Measurements from ENCODE around the gene STUB1.

Gene STUB1

DNA sequence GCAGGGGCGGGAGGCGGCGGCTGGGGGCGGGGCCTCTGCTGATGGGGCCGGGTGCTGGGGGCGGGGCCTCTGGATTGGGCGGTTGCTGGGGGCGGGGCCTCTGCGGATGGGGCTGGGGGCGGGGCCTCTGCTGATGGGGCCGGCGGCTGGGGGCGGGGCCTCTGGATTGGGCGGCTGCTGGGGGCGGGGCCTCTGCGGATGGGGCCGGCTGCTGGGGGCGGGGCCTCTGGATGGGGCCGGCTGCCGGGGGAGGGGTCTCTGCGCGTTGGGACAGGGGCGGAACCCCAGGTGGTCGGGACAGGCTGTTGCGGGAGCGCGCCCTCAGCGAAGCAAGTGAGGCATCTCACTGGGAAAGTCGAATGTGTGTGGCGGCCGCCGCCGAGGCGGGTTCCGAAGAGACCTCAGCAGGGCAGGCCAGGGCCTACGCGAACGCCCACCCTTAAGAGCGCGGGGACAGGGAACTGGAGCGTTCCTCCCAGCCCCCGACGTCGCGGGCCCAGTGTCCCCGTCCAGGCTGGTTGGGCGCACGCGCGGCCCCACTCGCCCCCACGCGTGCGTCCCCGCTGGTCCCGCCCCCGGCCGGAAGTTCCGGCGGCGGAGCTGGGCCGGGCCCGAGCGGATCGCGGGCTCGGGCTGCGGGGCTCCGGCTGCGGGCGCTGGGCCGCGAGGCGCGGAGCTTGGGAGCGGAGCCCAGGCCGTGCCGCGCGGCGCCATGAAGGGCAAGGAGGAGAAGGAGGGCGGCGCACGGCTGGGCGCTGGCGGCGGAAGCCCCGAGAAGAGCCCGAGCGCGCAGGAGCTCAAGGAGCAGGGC, at the start of gene STUB1:
TSS of gene STUB1 (plus strand) at position 597 of the 811 bp plus-strand sequence. CDS start at position 713, 116 bp downstream.
- DNase-seq = peak; percentile 95

DNA sequence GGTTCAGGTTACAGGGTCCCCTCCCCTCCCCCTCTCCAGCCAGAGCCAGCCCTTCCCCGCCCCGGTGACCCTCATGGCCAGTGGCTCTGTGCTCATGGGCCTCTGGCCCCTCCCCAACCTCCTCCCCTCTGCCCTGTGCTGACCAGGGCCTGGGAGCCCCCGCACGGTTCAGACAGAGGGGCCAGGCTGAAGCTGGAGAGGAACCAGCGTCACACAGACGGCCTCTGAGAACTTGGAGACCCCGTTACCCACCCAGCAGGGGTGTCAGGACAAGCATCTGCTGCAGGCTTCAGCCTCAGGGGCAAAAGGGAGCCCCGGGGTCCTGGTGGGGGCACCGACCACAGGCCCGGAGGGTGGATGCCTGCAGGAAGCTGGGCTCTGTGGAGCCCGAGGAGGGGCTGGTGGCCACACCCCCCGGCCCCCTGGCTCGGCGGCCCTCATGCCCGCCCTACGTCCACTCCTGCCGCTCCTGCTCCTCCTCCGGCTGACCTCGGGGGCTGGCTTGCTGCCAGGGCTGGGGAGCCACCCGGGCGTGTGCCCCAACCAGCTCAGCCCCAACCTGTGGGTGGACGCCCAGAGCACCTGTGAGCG, 49.3 kb upstream of the STUB1 start, which contains the start of gene WFIKKN1:
TSS of gene WFIKKN1 (plus strand) at position 171 of the 591 bp plus-strand sequence. CDS start at position 440, 269 bp downstream.
- DNase-seq = no peak

DNA sequence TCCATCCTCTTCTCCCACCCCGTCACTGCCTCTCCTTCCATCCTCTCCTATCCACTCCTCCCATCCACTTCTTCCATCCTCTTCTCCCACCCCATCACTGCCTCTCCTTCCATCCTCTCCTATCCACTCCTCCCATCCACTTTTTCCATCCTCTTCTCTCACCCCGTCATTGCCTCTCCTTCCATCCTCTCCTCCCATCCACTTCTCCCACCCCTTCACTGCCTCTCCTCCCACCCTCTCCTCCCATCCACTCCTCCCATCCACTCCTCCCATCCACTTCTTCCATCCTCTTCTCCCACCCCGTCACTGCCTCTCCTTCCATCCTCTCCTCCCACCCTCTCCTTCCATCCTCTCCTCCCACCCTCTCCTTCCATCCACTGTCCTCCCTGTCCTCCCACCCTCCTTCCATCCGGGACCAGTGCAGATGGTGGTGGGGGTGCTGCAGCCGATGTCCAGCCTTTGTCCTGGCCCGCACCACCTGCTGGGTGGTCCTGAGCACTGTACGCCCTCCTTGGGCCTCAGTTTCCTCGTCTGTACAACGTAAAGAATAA, 48.3 kb upstream of the STUB1 start:
- no peak for DNase-seq

DNA sequence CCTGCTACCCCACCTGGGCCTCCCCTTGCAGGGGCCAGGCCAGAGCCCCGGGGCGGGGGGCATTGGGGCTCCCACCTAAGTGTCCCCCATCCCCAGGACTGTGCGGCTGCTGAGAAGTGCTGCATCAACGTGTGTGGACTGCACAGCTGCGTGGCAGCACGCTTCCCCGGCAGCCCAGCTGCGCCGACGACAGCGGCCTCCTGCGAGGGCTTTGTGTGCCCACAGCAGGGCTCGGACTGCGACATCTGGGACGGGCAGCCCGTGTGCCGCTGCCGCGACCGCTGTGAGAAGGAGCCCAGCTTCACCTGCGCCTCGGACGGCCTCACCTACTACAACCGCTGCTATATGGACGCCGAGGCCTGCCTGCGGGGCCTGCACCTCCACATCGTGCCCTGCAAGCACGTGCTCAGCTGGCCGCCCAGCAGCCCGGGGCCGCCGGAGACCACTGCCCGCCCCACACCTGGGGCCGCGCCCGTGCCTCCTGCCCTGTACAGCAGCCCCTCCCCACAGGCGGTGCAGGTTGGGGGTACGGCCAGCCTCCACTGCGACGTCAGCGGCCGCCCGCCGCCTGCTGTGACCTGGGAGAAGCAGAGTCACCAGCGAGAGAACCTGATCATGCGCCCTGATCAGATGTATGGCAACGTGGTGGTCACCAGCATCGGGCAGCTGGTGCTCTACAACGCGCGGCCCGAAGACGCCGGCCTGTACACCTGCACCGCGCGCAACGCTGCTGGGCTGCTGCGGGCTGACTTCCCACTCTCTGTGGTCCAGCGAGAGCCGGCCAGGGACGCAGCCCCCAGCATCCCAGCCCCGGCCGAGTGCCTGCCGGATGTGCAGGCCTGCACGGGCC, 47.5 kb upstream of the STUB1 start:
- no peak for DNase-seq

DNA sequence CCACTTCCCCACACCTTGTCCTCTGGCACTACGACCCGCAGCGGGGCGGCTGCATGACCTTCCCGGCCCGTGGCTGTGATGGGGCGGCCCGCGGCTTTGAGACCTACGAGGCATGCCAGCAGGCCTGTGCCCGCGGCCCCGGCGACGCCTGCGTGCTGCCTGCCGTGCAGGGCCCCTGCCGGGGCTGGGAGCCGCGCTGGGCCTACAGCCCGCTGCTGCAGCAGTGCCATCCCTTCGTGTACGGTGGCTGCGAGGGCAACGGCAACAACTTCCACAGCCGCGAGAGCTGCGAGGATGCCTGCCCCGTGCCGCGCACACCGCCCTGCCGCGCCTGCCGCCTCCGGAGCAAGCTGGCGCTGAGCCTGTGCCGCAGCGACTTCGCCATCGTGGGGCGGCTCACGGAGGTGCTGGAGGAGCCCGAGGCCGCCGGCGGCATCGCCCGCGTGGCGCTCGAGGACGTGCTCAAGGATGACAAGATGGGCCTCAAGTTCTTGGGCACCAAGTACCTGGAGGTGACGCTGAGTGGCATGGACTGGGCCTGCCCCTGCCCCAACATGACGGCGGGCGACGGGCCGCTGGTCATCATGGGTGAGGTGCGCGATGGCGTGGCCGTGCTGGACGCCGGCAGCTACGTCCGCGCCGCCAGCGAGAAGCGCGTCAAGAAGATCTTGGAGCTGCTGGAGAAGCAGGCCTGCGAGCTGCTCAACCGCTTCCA, 46.7 kb upstream of the STUB1 start:
- no peak for DNase-seq

DNA sequence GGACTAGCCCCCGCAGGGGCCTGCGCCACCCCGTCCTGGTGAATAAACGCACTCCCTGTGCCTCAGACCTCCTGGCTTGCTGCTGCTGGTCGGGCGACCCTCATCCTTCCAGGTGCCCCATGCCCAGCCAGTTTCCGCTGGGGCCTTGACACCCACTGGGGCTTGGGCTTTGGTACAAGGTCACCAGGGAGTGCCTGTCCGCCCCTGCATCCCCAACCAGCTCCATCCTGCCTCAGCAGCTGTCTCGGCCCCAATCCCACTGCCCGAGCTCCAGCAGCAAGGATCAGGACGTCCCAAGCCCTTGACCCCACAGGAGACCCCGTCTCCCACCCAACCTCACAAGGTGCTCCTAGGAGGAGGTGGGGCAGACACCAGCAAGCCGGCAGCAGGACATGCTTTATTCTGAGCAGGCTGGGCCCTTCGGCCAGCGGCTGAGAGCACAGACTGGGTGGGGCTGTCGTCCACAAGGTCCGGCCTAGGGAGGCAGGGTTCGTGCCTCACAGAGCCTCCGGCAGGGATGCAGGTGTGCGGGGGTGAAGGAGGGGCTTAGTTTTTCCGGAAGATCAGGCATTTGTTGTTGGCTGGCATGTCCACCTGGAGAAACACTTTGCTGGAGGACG, 46.0 kb upstream of the STUB1 start:
- DNase-seq = no peak

DNA sequence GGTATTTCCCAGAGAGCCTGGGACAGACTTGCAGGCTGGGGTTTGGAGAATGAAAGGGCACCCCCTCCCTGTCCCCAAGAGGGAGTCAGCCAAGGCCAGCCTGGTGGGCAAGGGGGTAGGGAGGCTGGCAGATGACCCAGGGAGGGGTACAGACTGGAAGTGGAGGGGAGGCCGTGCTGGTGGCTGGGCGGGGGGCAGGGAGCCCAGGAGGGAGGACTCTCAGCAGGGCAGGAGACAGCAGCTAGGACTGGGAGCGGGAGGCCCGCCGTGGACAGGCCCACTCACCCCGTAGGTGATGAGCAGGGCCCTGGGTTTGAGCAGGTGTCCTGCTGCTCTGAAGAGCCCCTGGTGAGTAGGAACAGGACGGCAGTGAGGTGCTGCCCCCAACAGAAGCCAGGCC, 45.2 kb upstream of the STUB1 start:
- no peak for DNase-seq

DNA sequence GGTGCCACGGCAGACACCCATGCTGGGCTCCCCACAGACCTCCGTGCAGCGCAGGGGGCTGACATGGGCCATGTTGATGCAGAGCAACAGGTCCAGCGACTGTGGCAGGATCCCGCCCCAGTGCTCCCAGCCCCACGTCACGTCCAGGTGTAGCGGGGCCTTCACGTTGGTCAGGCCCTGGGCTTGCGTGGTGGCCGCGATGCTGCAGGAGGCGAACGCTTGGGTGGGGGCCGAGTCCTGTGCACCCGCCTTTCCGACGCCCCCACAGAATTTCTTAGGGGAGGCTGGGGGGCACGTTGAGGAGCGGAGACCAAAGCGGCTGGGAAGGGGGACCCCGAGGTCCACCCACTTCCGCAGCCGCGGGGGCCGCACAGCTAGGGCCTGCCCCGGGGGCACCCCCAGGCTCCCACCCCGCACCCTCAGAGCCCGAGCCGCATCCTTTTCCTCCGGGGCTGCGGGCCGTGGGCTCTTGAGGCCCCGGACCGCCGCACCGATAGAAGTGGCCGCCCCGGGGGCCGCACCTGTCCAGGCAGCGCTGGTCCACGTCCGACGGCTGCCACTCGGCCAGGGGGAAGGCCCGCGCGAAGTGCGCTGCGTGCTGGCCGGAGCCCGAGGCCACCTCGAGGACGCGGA, 44.5 kb upstream of the STUB1 start:
- DNase-seq = no peak

DNA sequence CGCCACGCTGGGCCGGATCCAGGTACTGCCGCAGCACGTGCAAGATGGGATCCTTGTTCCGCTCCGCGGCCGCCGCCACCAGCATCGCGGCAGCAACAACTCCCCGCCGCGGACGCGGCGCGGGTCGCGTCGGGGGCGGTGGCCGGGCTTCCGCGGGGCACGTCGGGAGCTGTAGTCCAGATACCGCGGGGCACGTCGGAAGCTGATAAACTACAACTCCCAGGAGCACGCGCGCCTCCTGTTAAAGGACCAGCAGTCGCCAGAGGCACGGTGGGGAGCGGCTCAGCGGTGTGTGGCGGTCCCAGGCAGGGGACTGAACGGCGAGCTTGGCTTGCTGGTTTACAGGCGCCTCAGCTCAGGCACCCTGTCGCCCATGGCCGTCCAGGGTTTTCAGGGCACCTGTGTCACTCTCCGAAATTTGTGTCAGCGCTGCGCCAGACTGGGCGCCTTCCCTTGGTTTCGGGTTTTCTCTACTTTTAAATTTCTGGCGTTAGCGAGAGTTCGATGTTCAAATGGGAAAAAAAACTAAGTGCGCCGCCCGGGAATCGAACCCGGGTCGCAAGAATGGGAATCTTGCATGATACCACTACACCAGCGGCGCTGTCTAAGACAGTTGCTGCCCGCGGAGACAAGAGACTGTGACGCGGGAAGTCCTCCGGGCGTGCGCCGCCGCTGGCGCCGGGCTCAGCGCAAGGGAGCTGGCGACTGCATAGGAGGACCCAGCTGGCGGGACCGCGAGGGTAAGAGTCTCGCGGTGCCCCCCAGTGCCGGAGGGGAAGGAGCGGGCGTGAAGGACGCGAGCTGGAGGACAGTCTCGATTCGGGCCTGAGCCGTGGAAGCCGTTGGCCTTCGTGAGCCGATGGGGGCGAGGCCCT, 43.8 kb upstream of the STUB1 start, which contains the start of gene METTL26:
TSS of gene METTL26 (minus strand) at position 100 of the 875 bp plus-strand sequence. CDS start at position 85, 15 bp downstream.
- peak; percentile 95 for DNase-seq

DNA sequence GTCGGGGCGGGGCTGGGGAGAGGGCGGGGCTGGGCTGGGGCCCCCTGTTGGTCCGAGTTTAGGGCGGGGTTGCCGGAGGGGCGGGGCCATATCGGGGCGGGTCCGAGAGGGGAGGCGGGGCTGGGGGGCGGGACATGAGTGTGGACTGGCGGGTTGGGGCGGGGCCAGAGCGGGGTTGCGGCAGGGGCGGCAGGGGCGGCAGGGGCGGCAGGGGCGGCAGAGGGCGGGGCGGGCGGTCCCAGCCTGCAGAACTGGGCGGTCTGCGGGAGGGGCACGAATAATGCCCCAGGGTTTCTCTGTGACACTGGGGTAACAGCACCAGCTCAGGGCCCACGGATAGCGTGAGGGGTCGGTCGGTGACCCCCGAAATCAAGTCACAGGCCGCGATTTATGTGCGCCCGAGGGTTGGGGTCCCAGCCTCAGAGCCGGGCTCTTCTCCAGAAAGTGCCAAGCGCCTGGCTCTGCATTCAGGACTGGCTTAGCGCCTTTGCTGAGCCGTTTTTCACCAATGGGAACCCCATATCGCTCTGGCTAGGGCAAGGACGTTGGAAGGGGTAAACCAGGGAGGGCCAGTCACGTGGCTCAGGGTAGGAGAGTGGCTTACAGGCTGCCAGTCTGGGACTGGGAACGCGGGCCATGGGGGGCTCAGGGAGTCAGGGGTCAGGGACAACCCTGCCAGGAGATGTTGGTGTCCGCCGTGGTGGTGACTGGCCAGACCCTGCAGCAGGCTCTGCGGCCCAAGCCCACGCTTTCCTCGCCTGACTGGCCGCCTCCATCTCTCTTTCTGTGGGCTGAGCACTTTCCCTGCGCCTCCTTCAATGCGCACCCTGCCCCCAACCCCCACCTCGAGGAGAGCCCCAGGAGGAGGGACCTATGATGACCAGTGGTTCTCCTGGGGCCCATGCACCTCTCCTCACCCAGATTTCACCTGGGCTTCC, 42.9 kb upstream of the STUB1 start:
- peak; percentile 95 for DNase-seq

DNA sequence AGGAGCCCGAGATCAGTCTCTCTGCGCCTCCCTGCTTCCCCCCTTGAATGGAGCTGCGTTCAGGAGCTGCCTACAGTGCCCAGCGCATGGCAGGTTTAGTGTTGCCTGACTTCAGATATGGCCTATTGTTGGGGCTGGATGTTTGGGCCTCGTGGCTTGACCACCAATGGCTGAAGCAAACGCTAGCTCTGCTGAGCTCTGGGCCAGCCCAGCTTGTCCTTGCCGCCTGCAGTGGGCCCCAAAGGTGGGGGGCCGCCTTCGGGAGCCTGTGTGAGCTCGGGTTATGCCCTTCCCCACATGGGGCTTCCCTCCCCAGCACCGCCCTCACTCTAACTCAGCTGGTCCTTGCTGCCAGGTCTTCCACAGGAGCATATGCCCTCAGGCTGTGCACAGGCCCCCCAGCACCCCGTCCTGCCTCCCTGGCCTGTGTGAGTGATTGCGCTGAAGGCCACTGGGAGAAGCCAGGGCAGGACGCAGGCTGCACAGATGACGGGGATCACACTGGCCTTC, 42.1 kb upstream of the STUB1 start:
- no peak for DNase-seq

DNA sequence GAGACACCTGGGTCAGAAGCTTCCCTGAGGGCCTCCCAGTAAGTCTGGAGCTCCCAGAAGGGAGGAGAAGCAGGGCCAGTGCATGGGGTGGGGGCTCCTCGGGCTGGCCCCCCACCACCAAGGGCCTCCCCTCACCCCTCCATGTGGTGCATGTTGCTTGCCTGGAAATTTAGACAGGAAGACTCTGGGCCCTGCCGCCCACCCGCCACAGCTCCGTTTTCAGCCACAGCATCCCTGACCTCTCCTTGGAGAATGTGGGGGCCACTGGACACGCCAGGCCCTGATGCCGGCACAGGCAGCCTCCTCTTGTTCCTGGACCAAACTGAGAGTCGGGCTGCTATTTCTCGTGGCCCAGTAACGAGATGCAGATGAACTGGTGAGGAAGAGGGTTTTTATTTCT, 41.4 kb upstream of the STUB1 start:
- no peak for DNase-seq

DNA sequence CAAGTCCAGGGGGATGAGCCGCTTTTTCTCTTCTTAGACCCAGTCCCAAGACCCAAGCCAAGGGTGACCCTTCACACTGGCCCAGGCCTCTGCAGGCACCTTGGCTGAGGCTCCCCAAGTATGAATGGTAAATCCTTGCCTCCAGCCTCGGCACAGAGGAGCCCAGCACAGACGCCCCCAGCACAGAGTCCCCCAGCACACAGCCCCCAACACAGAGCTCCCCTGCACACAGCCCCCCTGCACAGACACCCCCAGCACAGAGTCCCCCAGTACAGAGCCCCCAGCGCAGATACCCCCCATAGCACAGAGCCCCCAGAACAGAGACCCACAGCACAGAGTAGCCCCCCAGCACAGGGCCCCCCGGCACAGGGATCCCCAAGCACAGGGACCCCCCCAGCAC, 39.6 kb upstream of the STUB1 start:
- DNase-seq = no peak

DNA sequence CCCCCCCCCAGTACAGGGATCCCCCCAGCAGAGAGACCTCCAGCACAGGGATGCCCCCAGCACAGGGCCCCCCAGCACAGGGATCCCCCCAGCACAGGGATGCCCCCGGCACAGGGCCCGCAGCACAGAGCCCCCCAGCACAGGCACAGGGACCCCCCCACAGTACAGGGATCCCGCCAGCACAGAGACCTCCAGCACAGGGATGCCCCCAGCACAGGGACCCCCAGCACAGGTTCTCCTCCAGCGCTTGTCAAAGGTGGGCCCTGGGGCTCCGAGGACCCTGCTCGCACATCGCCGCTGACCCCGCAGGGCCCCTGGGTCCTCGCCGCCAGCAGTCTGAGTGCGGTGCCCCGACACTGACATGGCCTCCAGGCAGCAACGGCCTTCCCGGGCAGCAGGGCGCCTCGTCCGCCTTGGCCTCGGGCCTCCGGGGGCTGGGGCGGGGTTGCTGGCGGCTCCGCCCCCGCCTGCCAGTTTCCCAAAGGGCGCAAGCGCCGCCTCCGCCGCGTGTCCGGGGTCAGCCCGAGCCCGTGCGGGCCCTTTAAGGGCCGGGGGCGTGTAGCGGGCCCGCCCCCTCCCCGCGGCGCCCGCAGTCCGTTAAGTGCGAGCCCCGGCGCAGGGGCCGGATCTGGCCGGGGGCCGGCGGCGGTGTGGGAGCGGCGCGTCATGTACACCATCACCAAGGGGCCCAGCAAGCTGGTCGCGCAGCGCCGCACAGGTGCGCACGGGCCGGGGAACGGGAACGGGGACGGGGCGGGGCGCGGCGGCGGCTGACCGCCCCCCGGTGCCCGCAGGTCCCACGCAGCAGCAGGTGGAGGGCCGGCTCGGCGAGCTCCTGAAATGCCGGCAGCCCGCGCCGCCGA, 38.7 kb upstream of the STUB1 start, which contains the start of gene MCRIP2:
TSS of gene MCRIP2 (plus strand) at position 503 of the 863 bp plus-strand sequence. CDS start at position 667, 164 bp downstream.
- DNase-seq = peak; percentile 76

DNA sequence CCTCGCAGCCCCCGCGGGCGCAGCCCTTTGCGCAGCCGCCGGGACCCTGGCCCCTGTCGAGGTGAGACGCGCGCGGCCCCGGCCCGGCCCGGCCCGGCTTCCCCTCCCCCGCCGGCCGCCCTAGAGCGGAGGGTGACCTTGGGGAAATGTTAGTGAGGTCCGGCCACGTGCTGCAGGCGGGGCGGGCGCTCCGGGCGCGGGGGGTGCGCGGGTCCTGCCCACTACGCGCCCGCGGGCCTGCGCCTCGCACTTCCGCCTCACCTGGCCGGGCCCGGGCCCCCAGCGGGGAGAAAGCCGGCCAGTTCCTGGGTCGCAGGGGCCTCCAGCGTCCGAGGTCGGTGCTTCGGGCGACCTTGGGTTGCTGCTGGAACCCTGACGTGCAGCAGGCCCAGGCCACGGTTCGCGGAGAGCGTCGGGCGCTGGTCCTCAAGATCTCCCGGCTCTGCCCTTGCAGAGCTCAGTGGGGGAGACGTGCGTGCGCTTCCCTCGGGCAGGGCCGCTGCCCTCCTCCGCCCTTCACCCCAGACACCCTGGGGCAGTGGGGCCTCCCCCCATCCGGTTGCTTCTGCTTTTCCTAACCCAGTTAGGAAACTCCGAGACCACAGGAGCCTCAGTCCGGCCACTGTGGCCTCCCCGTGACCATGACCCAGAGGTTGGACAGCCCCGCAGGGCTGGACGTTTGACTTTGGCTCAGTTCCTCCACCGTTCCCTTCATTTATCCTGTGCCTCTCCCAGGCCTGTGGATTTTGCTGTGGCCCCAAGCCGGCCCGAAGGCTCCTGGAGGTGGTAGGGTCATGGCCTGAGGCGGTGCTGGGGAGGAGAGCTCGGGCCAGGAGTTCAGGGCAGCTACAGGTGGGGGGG, 37.8 kb upstream of the STUB1 start:
- no peak for DNase-seq

DNA sequence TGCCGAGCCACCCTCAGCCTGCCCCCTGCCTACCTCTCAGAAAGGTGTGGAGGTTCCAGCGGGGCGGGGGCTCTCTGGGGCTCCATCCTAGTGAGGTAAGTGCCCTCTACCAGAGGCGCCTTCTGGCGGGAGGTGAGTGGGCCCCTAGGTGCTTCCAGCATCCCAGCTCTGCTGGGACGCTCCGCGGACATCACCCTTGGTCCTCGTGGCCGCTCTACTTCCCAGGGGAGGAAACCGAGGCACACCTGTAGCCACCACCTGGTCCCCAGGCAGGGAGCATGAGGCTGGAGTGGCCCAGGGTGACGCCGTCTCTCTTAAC, 37.2 kb upstream of the STUB1 start:
- no peak for DNase-seq

DNA sequence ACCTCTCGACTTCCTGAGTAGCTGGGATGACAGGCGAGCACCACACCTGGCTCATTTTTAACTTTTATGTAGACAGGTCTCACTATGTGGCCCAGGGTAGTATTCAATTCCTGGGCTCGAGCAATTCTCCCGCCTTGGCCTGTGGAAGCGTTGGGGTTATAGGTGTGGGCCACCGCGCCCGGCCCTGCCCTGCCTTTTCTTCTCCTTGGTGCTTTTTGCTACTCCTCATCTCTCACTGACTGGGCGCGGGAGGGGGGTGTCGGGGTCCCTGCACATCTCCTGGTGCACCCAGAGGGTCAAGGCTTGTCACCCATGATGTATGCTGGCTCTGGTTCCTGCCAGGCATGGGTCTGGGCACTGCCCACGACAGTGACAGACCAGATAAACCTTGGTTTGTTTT, 35.7 kb upstream of the STUB1 start:
- DNase-seq = no peak

Data from left hindlimb (tissue), 1 donor.